Measurements from ENCODE around the gene EFHD1. TPM values are rescaled to one million over a fixed set of nuclear protein-coding genes. Genes with fewer than 3 reads are reported as not detected.
A peak's percentile ranks its signal among the peaks of the same experiment; 100 is the strongest.

The EFHD1 gene
- total RNA-seq, 4 donors from 2014 or later: 9.6 to 44.1 (median 18.1) TPM

- DNase-seq (ENCODE audit: low spot score): no peak
These were observed 59.9 kb downstream of the EFHD1 start for GRCh38 chr2:232693344-232693743.

GRCh38 chr2:232696609-232697058 lies 63.2 kb downstream of the EFHD1 start:
- no peak for TF ChIP-seq CTCF (IDR thresholded peaks at IDR 0.05)
- no peak for DNase-seq (ENCODE audit: low spot score)
- no peak for ATAC-seq (ENCODE audit: low FRiP score)

More at GRCh38 chr2:232693344-232693743, 59.9 kb downstream of the EFHD1 start:
- ATAC-seq (ENCODE audit: low FRiP score): no peak
- no peak for TF ChIP-seq CTCF (IDR thresholded peaks at IDR 0.05)

- peak; percentile 92 for DNase-seq (ENCODE audit: low spot score)
- peak; percentile 99 for ATAC-seq (ENCODE audit: low FRiP score)
- no peak for TF ChIP-seq CTCF (IDR thresholded peaks at IDR 0.05)
These were observed 63.8 kb downstream of the EFHD1 start, which contains the start of gene GIGYF2 for GRCh38 chr2:232697059-232697806. GIGYF2 (plus strand) TSS chr2:232697331; CDS start chr2:232735198, 37,867 bp downstream.

GRCh38 chr2:232697807-232698110 lies 64.4 kb downstream of the EFHD1 start:
- ATAC-seq (ENCODE audit: low FRiP score) (peak; percentile 31), DNase-seq (ENCODE audit: low spot score) (no peak)
- no peak for TF ChIP-seq CTCF (IDR thresholded peaks at IDR 0.05)

- DNase-seq (ENCODE audit: low spot score) (no peak), ATAC-seq (ENCODE audit: low FRiP score) (no peak)
- TF ChIP-seq CTCF (IDR thresholded peaks at IDR 0.05): no peak
These were observed 65.2 kb downstream of the EFHD1 start for GRCh38 chr2:232698556-232699091.

GRCh38 chr2:232699110-232699509 lies 65.7 kb downstream of the EFHD1 start:
- ATAC-seq (ENCODE audit: low FRiP score): no peak
- no peak for DNase-seq (ENCODE audit: low spot score)
- no peak for TF ChIP-seq CTCF (IDR thresholded peaks at IDR 0.05)

GRCh38 chr2:232700154-232700553 lies 66.8 kb downstream of the EFHD1 start:
- DNase-seq (ENCODE audit: low spot score) (no peak), ATAC-seq (ENCODE audit: low FRiP score) (no peak)
- TF ChIP-seq CTCF (IDR thresholded peaks at IDR 0.05): no peak

Data from omental fat pad (tissue), 4 donors.